ENCODE results near the gene DPYD. TPM values are rescaled to one million over a fixed set of nuclear protein-coding genes. Genes with fewer than 3 reads are reported as not detected.

The DPYD gene
- total and polyA plus RNA-seq, 9 of the 15 experiments (the other 6 are each of a cell fraction or from before 2014, with no cell fraction given): 0.03 to 0.25 (median 0.08) TPM; not detected in 2

GRCh38 chr1:97909266-97909665 lies 11.6 kb downstream of the DPYD start:
- ATAC-seq (no peak), FAIRE-seq (no peak), DNase-seq (ENCODE audit: extremely low read depth in 1 of 4, low spot score in 3 of 4) (no peak)
- Histone ChIP-seq H3K4me2 (ENCODE audit: insufficient read depth, low read length) (no peak overlapping the region), H3K36me3 (ENCODE audit: control insufficient read depth, insufficient read depth, low read length) (no peaks in the 10 kb centered on the region), H2AFZ (ENCODE audit: low read depth, low read length) (no peak overlapping the region), H3K9me3 (replicated peaks; ENCODE audit: control insufficient read depth, insufficient read depth, low read depth, low read length) (no peaks in the 10 kb centered on the region), H4K20me1 (replicated peaks; ENCODE audit: control insufficient read depth, insufficient read depth, low read length) (no peaks in the 10 kb centered on the region), H3K9me1 (ENCODE audit: control insufficient read depth, insufficient read depth, low read length) (no peaks in the 10 kb centered on the region), H3K27ac (ENCODE audit: extremely low read depth, low read depth, low read length) (no peak overlapping the region), H3K4me3 (no peak overlapping the region), H3K9ac (ENCODE audit: insufficient read depth in 1 of 2, low read depth in 2 of 2, low read length in 2 of 2) (no peak overlapping the region), H3K79me2 (ENCODE audit: control insufficient read depth, insufficient read depth, low read length) (no peaks in the 10 kb centered on the region), H3K27me3 (ENCODE audit: control insufficient read depth in 2 of 2, insufficient read depth in 2 of 2, low read length in 2 of 2) (no peaks in the 10 kb centered on the region), H3K4me1 (replicated peaks in 1 of 2; ENCODE audit: control insufficient read depth in 2 of 2, insufficient read depth in 2 of 2, low read length in 2 of 2) (no peaks in the 10 kb centered on the region)
- in situ Hi-C loops (cut with MboI) (no loop called here), intact Hi-C loops (cut with micrococcal nuclease) (no loop called here)
- CTCF ChIA-PET (ENCODE audit: low intra/inter-chr PET ratio): no interaction called here
- TF ChIP-seq CREB3L1 (IDR thresholded peaks at IDR 0.05; ENCODE audit: borderline replicate concordance, low read depth): no peak
- no peak for TF ChIP-seq ZNF740 (CRISPR knock-in tag; IDR thresholded peaks at IDR 0.05)
- TF ChIP-seq ZNF740 (tag; IDR thresholded peaks at IDR 0.05): no peak
- BruUV-seq (replicated peaks): no TSS peak
- POLR2A ChIA-PET: no interaction called here

GRCh38 chr1:97907886-97908285 lies 12.9 kb downstream of the DPYD start:
- intact Hi-C loops (cut with micrococcal nuclease): no loop called here
- no peak for ATAC-seq
- BruUV-seq (replicated peaks): no TSS peak
- H4K20me1 ChIP-seq (replicated peaks; ENCODE audit: control insufficient read depth, insufficient read depth, low read length): no peaks in the 10 kb centered on the region
- H3K36me3 ChIP-seq (ENCODE audit: control insufficient read depth, insufficient read depth, low read length): no peaks in the 10 kb centered on the region
- no peak overlapping the region for H3K27ac ChIP-seq (ENCODE audit: extremely low read depth, low read depth, low read length)
- ChIA-PET CTCF (ENCODE audit: low intra/inter-chr PET ratio) (no interaction called here), POLR2A (no interaction called here)
- no peaks in the 10 kb centered on the region for H3K9me3 ChIP-seq (replicated peaks; ENCODE audit: control insufficient read depth, insufficient read depth, low read depth, low read length)
- H3K9ac ChIP-seq (ENCODE audit: insufficient read depth in 1 of 2, low read depth in 2 of 2, low read length in 2 of 2): no peak overlapping the region
- H2AFZ ChIP-seq (ENCODE audit: low read depth, low read length): no peak overlapping the region
- no peak for FAIRE-seq
- WGBS (ENCODE audit: insufficient coverage, low coverage, missing lambda C conversion rate): 10% methylated on average over 2 of the region's 3 CpGs
- H3K9me1 ChIP-seq (ENCODE audit: control insufficient read depth, insufficient read depth, low read length): no peaks in the 10 kb centered on the region
- no peak overlapping the region for H3K4me2 ChIP-seq (ENCODE audit: insufficient read depth, low read length)
- no peaks in the 10 kb centered on the region for H3K27me3 ChIP-seq (ENCODE audit: control insufficient read depth in 2 of 2, insufficient read depth in 2 of 2, low read length in 2 of 2)
- H3K79me2 ChIP-seq (ENCODE audit: control insufficient read depth, insufficient read depth, low read length): no peaks in the 10 kb centered on the region
- H3K4me1 ChIP-seq (replicated peaks in 1 of 2; ENCODE audit: control insufficient read depth in 2 of 2, insufficient read depth in 2 of 2, low read length in 2 of 2): no peaks in the 10 kb centered on the region
- in situ Hi-C loops (cut with MboI): no loop called here
- no peak for DNase-seq (ENCODE audit: extremely low read depth in 1 of 4, low spot score in 3 of 4)
- no peak overlapping the region for H3K4me3 ChIP-seq
- TF ChIP-seq PHF8 (IDR thresholded peaks at IDR 0.05; ENCODE audit: borderline replicate concordance, low read length) (no peak), THAP12 (CRISPR knock-in tag; IDR thresholded peaks at IDR 0.05) (no peak), ZKSCAN1 (IDR thresholded peaks at IDR 0.05; ENCODE audit: low read depth, low read length) (no peak), PHB2 (IDR thresholded peaks at IDR 0.05; ENCODE audit: low read depth) (no peak), JUND (IDR thresholded peaks at IDR 0.05; ENCODE audit: borderline replicate concordance, low read depth, low read length) (no peak), JUND (tag; IDR thresholded peaks at IDR 0.05; ENCODE audit: borderline replicate concordance, low read depth, low read length) (no peak), ZNF398 (CRISPR knock-in tag; IDR thresholded peaks at IDR 0.05) (no peak)
